Measurements from ENCODE around the gene SERGEF.

Gene SERGEF

DNA sequence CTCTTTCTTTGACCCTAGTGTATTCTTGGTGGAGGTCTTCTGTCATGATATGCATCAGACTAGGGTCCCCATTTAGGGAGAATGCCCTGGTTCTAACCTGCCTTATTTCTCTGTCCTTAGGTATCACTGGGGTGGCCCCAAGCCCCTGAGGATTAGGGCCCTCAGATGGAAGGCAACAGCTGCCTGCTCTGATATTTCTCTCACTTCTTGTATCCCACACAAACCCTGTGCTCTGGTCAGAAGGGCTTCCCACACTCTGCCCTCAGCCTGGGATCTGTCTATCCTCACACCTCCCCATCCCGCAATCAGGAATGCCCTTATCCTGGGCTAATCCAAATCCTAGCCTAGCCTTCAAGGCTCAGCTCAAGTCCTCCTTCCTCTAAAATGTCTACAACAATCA, 202.8 kb downstream of the SERGEF start:
- no peak for DNase-seq

- no peak for DNase-seq
Observed at GRCh38 chr11:17807034-17807433, 205.8 kb downstream of the SERGEF start.

DNA sequence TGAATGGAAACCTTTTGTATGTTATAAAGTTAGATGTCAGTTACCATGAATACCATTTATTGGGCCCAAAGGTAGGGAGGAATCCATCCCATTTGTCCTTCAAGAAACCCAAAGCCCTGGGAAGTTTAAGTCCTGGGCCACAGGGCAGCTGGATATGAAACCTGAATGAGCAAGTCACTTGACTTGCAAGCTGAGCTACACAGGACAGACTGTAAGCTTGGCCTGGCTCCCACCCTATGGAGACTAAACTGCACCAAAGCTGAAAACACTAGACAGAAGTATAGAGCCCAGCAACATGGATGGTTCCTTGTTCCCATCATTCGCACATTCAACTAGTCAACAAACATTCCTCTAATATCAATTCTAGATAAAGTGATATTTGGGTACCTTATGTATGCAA, 207.0 kb downstream of the SERGEF start:
- no peak for DNase-seq

GRCh38 chr11:17805043-17805442, 207.8 kb downstream of the SERGEF start:
- DNase-seq = no peak

- no peak for DNase-seq
Observed at GRCh38 chr11:17803754-17804334, 209.0 kb downstream of the SERGEF start.

DNA sequence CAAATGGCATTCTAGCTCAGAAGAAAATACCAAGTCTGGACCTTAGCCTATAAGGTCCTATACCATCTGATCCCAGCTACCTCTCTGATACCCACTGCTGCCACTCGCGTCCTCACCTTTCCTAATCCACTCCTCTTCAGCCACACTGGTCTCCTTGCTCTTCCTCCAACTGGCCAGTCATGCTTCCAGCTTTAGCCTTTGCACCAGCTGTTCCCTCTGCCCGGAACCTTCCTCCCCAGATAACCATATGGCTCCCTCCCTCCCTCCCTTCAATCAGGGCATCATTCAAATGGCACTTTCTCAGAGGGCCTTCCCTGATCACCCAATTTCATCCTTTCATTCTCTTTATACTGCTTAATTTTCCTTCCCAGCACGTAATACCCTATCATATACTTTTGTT, 210.4 kb downstream of the SERGEF start:
- no peak for DNase-seq

- DNase-seq = no peak
Observed at GRCh38 chr11:17801166-17801565, 211.7 kb downstream of the SERGEF start.

- no peak for DNase-seq
Observed at GRCh38 chr11:17799147-17799546, 213.7 kb downstream of the SERGEF start.

DNA sequence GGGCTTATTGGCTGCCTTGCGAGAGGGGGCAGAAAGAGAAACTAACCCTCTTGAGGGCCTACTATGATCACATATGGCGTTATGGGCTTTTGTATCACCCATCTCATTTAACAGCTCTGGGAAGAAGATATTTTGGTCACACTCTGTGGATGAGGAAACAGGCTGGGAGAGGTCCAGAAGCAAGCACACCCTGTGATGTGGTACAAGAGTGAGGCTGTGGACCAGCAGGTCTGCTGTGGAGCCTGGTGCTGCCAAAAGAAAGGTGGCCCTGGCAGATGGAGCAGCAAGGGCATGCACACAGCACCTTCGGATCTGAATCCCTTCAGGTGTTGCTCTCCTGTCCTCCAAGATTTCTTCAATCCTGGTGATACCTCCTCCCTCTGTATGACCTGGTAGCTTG, 214.1 kb downstream of the SERGEF start:
- no peak for DNase-seq

DNA sequence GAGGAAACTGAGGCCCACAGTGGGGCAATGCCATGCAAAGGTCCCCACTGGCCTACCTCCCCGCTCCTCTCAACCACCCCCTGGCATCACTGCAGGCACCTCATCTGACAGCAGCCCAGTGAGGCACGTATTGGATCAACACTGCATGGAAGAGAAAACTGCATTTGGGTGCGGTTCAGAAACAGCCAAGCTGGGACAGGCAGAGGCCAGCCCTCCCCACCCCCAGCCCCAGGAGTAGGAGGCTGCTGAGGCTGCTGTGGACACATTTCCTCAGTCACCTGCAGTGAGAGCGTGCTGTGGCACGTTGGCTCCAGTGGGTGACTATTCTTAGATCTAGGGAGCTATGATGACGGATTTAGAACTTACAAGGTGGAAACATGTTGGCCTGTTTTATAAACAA, 214.6 kb downstream of the SERGEF start:
- no peak for DNase-seq

DNA sequence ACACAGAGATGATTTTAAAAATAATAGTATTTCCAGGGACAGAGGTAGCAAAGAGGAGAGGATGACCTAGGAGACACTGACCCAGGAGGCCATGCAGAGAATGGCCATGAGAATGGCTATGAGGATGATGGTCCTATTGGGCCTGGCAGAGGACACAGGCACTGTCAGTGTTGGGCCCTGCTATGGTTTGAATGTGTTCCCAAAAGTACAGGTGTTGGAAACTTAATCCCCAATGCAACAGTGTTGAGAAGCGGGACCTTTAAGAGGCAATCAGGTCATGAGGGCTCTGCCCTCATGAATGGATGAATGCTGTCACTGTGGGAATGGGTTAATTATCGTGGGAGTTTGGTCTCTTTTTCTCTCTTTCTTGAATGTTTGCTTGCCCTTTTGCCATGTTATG, 216.7 kb downstream of the SERGEF start:
- no peak for DNase-seq

GRCh38 chr11:17794981-17795380, 217.9 kb downstream of the SERGEF start:
- DNase-seq = no peak

DNA sequence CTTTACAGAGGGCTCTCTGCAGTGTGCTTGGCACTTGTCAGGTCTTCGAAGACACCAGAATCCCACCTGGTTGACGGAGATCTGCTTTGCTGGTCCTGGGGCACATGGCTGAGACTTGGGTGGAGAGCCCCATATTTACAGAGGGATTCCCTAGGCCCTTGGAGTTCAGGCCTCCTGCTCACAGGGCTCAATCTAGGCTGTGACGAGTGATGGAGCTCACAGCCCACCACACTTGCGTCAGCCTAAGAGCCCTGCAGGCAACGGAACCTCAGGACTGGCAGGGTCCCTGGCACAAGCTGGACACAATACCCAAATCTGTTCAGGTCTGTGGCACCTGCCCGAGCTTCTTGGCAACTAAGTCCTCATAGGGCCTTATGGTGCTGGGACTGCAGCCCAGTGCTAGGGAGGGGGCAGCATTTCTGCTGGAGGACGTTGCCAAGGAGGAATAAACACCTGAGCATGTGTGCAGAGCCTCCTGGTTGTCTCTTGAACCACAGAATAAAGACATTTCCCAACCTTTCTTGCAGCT, 219.1 kb downstream of the SERGEF start:
- no peak for DNase-seq

GRCh38 chr11:17792161-17792560, 220.7 kb downstream of the SERGEF start:
- no peak for DNase-seq

DNA sequence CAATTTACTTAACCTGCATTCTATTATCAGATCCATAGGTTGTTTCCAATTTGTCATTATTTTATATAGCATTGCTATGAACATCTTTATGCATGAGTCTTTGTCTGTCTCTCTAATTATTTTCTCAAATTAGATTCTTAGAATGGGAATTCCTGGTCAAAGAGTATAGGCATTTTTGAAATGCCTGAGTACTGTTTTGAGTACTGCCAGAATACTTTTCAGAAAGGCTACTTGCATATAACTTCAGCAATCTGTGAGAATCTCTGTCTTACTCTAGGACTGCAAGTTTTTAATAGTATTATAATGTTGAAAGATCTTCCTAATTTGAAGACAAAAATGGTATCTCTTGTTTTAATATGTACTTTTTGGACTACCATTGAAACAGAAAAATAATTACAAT, 221.7 kb downstream of the SERGEF start:
- no peak for DNase-seq

DNA sequence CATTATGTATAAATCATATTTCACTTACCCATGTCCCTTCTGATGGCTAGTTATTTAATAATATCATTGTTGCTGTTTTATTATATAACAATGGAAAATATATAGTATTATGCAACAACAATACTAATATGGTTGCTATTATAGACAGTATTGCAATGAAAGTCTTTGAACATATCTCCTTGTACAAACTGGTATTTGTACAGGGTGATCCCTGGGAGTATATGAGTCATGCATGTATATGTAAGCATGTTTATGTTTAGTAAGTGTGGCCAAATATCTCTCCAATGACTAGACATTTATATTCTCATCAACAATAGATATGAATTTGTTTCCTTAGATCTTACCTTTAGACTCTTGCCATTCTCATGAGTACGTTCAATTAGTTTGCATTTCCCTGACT, 222.4 kb downstream of the SERGEF start:
- DNase-seq = no peak

GRCh38 chr11:17788084-17788483, 224.8 kb downstream of the SERGEF start:
- DNase-seq = no peak

DNA sequence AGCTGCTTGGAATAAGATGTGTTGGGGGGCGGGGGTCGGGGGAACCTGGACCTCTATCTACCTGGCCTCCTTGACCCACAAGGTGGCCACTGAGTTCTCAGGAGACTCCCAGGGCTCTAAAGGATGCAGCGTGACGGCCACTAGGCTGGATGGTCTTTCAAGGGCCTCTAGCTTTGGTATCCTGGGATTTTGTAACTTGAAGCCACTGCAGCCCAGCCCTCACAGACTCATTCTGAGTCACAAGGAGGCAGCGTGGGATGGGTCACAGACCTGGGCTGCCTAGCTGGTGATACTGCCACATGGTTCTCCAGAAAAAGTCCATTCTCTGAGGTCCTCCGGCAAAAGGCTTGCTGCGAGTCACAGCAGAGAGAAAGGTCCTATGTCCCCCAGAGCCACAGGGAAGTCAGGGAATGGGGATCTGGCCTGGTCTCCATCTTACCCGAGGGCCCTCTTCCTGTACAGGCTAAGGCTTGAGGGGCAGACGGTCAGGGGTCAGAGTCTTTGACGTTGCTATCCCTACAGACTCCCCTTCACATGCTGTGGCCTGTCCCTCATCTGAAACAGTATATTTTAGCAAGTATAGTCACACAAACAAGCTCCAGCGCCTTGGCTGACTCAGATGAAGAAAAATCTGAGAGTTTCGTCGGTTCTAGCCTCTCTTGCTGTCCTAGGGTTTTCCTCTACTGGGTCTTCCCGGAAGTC, 225.9 kb downstream of the SERGEF start:
- no peak for DNase-seq

- DNase-seq = no peak
Observed at GRCh38 chr11:17783878-17784277, 229.0 kb downstream of the SERGEF start.

GRCh38 chr11:17782603-17783337, 230.1 kb downstream of the SERGEF start:
- no peak for DNase-seq

DNA sequence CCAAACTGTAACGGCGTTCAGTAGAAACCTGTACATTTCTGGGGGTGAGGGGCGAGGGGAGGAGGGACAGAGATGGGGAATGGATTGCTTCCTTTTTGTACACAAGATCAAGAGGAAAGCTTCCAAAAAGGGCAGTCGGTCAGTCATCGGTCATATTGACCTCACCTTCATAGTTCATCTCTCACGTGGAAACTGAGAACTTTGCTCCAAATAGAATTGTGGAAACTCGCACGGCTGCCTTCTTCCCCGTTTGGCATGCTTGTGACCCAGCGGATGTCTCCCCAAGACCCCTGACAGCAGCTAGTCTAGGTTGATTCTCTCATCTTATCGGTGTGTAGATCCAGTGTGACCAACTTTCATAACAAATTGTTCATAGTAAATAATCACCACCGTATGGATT, 230.7 kb downstream of the SERGEF start:
- DNase-seq = no peak

DNA sequence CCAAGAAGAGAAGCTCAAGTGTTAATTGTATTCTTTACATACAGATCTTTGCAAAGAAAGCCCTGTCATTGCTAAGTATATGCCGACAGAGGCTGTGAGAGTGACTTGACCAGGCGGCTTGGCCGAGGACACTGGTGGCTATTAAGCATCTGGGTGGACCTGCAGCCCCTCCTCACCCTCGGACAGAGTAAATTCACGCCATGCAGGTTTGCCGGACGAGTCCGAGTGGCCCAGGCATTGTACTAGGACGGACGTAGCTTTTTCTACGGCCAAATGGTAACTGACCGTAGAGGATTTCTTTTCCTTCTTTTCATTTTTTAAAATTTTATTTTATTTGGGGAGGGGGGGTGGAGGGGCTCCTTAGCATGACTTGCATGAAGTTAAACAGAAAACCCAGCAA, 231.2 kb downstream of the SERGEF start:
- no peak for DNase-seq

- DNase-seq = no peak
Observed at GRCh38 chr11:17781221-17781620, 231.6 kb downstream of the SERGEF start.

- DNase-seq = no peak
Observed at GRCh38 chr11:17780668-17781067, 232.2 kb downstream of the SERGEF start.

All from activated CD4-positive, alpha-beta T cell treated with anti-CD3 and anti-CD28 coated beads, Interleukin-2, amount 50 U/mL, for 1 hour (primary cell).